Caco-2 (cell line): Measurements from ENCODE around the gene PPIA. TPM values are rescaled to one million over a fixed set of nuclear protein-coding genes. Genes with fewer than 3 reads are reported as not detected.

ENCODE experiments used
- BruUV-seq: library from RNA; stranded (reverse); fragments of 400-500 nt; replicated peaks from 2 replicates; lab custom pipeline; 2021; lab: Mats Ljungman, UMichigan
- CTCF ChIA-PET: fragments of 300-600 bp; sonication (Branson Sonifier 250); formaldehyde crosslinking; loops from one replicate; lab custom pipeline; 2022; ENCODE audit warnings: antibody characterized with exemption; lab: Charles Lee
- POLR2A ChIA-PET: fragments of 300-600 bp; sonication (Branson Sonifier 250); formaldehyde crosslinking; loops from one replicate; lab custom pipeline; 2022; ENCODE audit warnings: antibody characterized with exemption; lab: Charles Lee
- DNase-seq, 2 experiments: peaks; one replicate each; pipeline versions ENCODE4 v3.0.0 to v3.0.0-alpha.2; 2020 to 2022
- H3K27me3 ChIP-seq: replicated peaks from 2 replicates; pipeline ENCODE4 v1.6.0; 2011; ENCODE audit warnings: low read length; ENCODE audit not compliant: control insufficient read depth, insufficient read depth
- H3K36me3 ChIP-seq: 2 replicates; pipeline ENCODE4 v1.5.1; 2011; ENCODE audit warnings: low read length; ENCODE audit not compliant: control insufficient read depth, insufficient read depth
- H3K4me1 ChIP-seq: fragments of 250-450 bp; sonication (Bioruptor Pico); 2 replicates; pipeline ENCODE4 v1.5.1; 2020; ENCODE audit warnings: mild to moderate bottlenecking
- H3K4me3 ChIP-seq: 2 replicates; pipeline ENCODE4 v1.5.1; 2011; ENCODE audit warnings: low read depth, mild to moderate bottlenecking, control low read depth, low read length
- H3K9me3 ChIP-seq: fragments of 250-450 bp; sonication (Bioruptor Pico); 2 replicates; pipeline ENCODE4 v1.5.1; 2020; ENCODE audit warnings: mild to moderate bottlenecking, moderate library complexity
- H3K27ac Mint-ChIP-seq: one replicate; pipeline ENCODE4 v1.8.0; 2022; ENCODE audit warnings: mixed read lengths; ENCODE audit not compliant: unreplicated experiment
- H3K27me3 Mint-ChIP-seq: one replicate; pipeline ENCODE4 v1.8.0; 2022; ENCODE audit warnings: mixed read lengths; ENCODE audit not compliant: insufficient read depth, unreplicated experiment
- H3K36me3 Mint-ChIP-seq: one replicate; pipeline ENCODE4 v1.8.0; 2022; ENCODE audit warnings: mild to moderate bottlenecking, mixed read lengths; ENCODE audit not compliant: insufficient read depth, unreplicated experiment
- H3K4me1 Mint-ChIP-seq: one replicate; pipeline ENCODE4 v1.8.0; 2022; ENCODE audit warnings: low read depth, mixed read lengths; ENCODE audit not compliant: unreplicated experiment
- H3K4me3 Mint-ChIP-seq: one replicate; pipeline ENCODE4 v1.8.0; 2022; ENCODE audit warnings: mild to moderate bottlenecking, moderate library complexity, mixed read lengths; ENCODE audit not compliant: unreplicated experiment
- H3K9me3 Mint-ChIP-seq: one replicate; pipeline ENCODE4 v1.8.0; 2022; ENCODE audit warnings: mixed read lengths; ENCODE audit not compliant: unreplicated experiment
- CTCF ChIP-seq, 2 experiments: fragments of 200-600 bp in 1 of 2; IDR thresholded peaks; 1 replicate in 1 of 2; 2 replicates in 1 of 2; pipeline versions ENCODE4 v1.5.1 to v1.8.0; 2011 to 2022; ENCODE audit warnings: antibody characterized with exemption in 1 of 2, control low read depth in 1 of 2, inconsistent platforms in 1 of 2, low read depth in 1 of 2, low read length in 1 of 2, mild to moderate bottlenecking in 1 of 2, moderate library complexity in 1 of 2; ENCODE audit not compliant: insufficient read depth in 1 of 2, severe bottlenecking in 1 of 2, unreplicated experiment in 1 of 2
- intact Hi-C: fragments of 100-400 bp; cut with micrococcal nuclease; formaldehyde crosslinking; loops from one replicate; pipeline ENCODE4 v1.10.0; 2022; ENCODE audit not compliant: unreplicated experiment
- total RNA-seq: library from RNA; stranded (reverse); gene quantifications from 2 replicates; pipeline ENCODE4 v1.2.3, GENCODE V29; 2022

Gene PPIA
- total RNA-seq, 1 experiment from 2014 or later: 2,104 TPM

- BruUV-seq: TSS peak; percentile 45
- H3K27me3 Mint-ChIP-seq: no peaks in the 10 kb centered on the region
- Histone ChIP-seq H3K4me1 (0 out of 2 replicates have a peak, but pooled peaks cover 10% of the 10 kb centered on the region), H3K36me3 (peaks cover 11% of the 10 kb centered on the region), H3K4me3 (peak overlapping the region; percentile 100), H3K27me3 (no peaks in the 10 kb centered on the region), H3K9me3 (no peaks in the 10 kb centered on the region)
- peak overlapping the region; percentile 97 for H3K4me3 Mint-ChIP-seq
- no peaks in the 10 kb centered on the region for H3K4me1 Mint-ChIP-seq
- peak; percentile 67 to 71 for TF ChIP-seq CTCF (IDR thresholded peaks at IDR 0.05; ENCODE audit: insufficient read depth in 1 of 2, low read depth in 1 of 2, low read length in 1 of 2, severe bottlenecking in 1 of 2, unreplicated experiment in 1 of 2)
- ChIA-PET POLR2A (interaction anchor here (0.5 to 1.6 kb wide), 9 partner anchors 37 to 314 kb away, joined by 3 to 11 read pairs (median 4); partner anchors contain the start of genes H2AZ2, OGDH and TBRG4), CTCF (no interaction called here)
- intact Hi-C loops: loop anchor here (2.0 to 5.0 kb wide), 4 partner anchors 29 to 190 kb away; partner anchors contain the start of genes OGDH and ZMIZ2
- peak overlapping the region; percentile 99 for H3K27ac Mint-ChIP-seq
- peaks cover 67% of the 10 kb centered on the region for H3K36me3 Mint-ChIP-seq
- DNase-seq: peak; percentile 90
- H3K9me3 Mint-ChIP-seq: no peaks in the 10 kb centered on the region
These were observed 1.1 kb downstream of the PPIA start for GRCh38 chr7:44797329-44798258.

GRCh38 chr7:44798649-44799305 lies 2.3 kb downstream of the PPIA start:
- DNase-seq: no peak
- peak overlapping the region; percentile 97 for H3K4me3 Mint-ChIP-seq
- H3K27me3 Mint-ChIP-seq: no peaks in the 10 kb centered on the region
- no peaks in the 10 kb centered on the region for H3K9me3 Mint-ChIP-seq
- no peak for TF ChIP-seq CTCF (IDR thresholded peaks at IDR 0.05; ENCODE audit: insufficient read depth in 1 of 2, low read depth in 1 of 2, low read length in 1 of 2, severe bottlenecking in 1 of 2, unreplicated experiment in 1 of 2)
- H3K4me1 Mint-ChIP-seq: no peaks in the 10 kb centered on the region
- 0 out of 2 replicates have a peak, but pooled peaks cover 10% of the 10 kb centered on the region for H3K4me1 ChIP-seq
- H3K27me3 ChIP-seq: no peaks in the 10 kb centered on the region
- no peak overlapping the region for H3K4me3 ChIP-seq
- ChIA-PET POLR2A (interaction anchor here (0.8 to 1.6 kb wide), 3 partner anchors 49 to 313 kb away, joined by 3 to 11 read pairs (median 3); partner anchors contain the start of genes H2AZ2 and TBRG4), CTCF (no interaction called here)
- no peaks in the 10 kb centered on the region for H3K9me3 ChIP-seq
- no peak overlapping the region for H3K27ac Mint-ChIP-seq
- H3K36me3 Mint-ChIP-seq: peaks cover 79% of the 10 kb centered on the region
- intact Hi-C loops: loop anchor here (5.0 kb wide), 2 partner anchors 189 to 191 kb away; partner anchors contain the start of gene OGDH
- BruUV-seq: no TSS peak
- H3K36me3 ChIP-seq: peaks cover 12% of the 10 kb centered on the region

- Histone ChIP-seq H3K9me3 (no peaks in the 10 kb centered on the region), H3K36me3 (peaks cover 12% of the 10 kb centered on the region), H3K4me1 (0 out of 2 replicates have a peak, but pooled peaks cover 3% of the 10 kb centered on the region), H3K4me3 (no peak overlapping the region), H3K27me3 (no peaks in the 10 kb centered on the region)
- ChIA-PET POLR2A (no interaction called here), CTCF (no interaction called here)
- Mint-ChIP-seq H3K9me3 (no peaks in the 10 kb centered on the region), H3K36me3 (peaks cover 91% of the 10 kb centered on the region), H3K4me1 (no peaks in the 10 kb centered on the region), H3K27me3 (no peaks in the 10 kb centered on the region), H3K4me3 (no peak overlapping the region), H3K27ac (no peak overlapping the region)
- no peak for DNase-seq
- TF ChIP-seq CTCF (IDR thresholded peaks at IDR 0.05; ENCODE audit: insufficient read depth in 1 of 2, low read depth in 1 of 2, low read length in 1 of 2, severe bottlenecking in 1 of 2, unreplicated experiment in 1 of 2): no peak
- intact Hi-C loops: loop anchor here (5.0 kb wide), 2 partner anchors 187 to 193 kb away; partner anchors contain the start of gene OGDH
- BruUV-seq: no TSS peak
These were observed 3.5 kb downstream of the PPIA start for GRCh38 chr7:44799939-44800338.
